Stomach smooth muscle (tissue), 2 donors: ENCODE results near the gene ABLIM1.

Source experiments
- H3K27ac ChIP-seq: one replicate; pipeline ENCODE4 v1.7.0; 2013; ENCODE audit warnings: mild to moderate bottlenecking, low read length, inconsistent platforms
- H3K27me3 ChIP-seq, 2 donors: one replicate each; pipeline ENCODE4 v1.7.0; 2013; ENCODE audit warnings: low read length in 2 of 2; ENCODE audit not compliant: insufficient read depth in 2 of 2, control insufficient read depth in 1 of 2
- H3K36me3 ChIP-seq, 2 donors: one replicate each; pipeline ENCODE4 v1.7.0; 2013; ENCODE audit warnings: low read length in 2 of 2; ENCODE audit not compliant: control insufficient read depth in 2 of 2, insufficient read depth in 2 of 2
- H3K4me1 ChIP-seq: one replicate; pipeline ENCODE4 v1.7.0; 2013; ENCODE audit warnings: low read length; ENCODE audit not compliant: control insufficient read depth, insufficient read depth
- H3K4me3 ChIP-seq, 2 donors: one replicate each; pipeline ENCODE4 v1.7.0; 2013; ENCODE audit warnings: low read length in 2 of 2
- H3K9ac ChIP-seq, 2 donors: one replicate each; pipeline ENCODE4 v1.7.0; 2013; ENCODE audit warnings: low read length in 2 of 2, mild to moderate bottlenecking in 1 of 2
- H3K9me3 ChIP-seq, 2 donors: one replicate each; pipeline ENCODE4 v1.7.0; 2013; ENCODE audit warnings: low read length in 2 of 2; ENCODE audit not compliant: control insufficient read depth in 2 of 2
- donor health status: healthy.
- donor health status: Pancreatic carcinoma.

Gene ABLIM1

GRCh38 chr10:114406455-114406854, 251.6 kb downstream of the ABLIM1 start:
- Histone ChIP-seq H3K27ac (no peak overlapping the region), H3K4me3 (no peak overlapping the region), H3K9ac (no peak overlapping the region), H3K9me3 (no peaks in the 10 kb centered on the region), H3K27me3 (no peaks in the 10 kb centered on the region), H3K36me3 (no peaks in the 10 kb centered on the region), H3K4me1 (peaks cover 31% of the 10 kb centered on the region)

DNA sequence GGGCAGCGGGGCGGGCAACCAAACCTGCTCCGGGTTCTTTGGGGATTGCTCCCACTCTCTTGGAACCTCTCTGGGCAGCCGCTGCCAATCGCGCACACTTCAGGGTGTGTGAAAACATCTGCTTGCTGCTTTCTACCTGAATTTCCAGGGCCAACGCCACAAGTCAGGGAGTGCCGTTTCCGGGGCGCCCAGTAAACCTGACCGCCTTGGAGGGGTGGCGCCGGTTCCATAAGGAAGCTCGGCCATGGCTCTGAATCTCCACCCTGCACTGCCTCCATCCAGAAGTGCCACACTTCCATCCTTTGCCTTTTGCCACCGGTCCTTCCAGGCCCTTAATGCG, 253.1 kb downstream of the ABLIM1 start:
- H3K4me1 ChIP-seq, result peaks cover 44% of the 10 kb centered on the region
- H3K27me3 ChIP-seq, result no peaks in the 10 kb centered on the region
- H3K9ac ChIP-seq, result peak overlapping the region in 1 of 2 donors; percentile 60
- no peak overlapping the region for H3K27ac ChIP-seq
- no peaks in the 10 kb centered on the region for H3K9me3 ChIP-seq
- H3K4me3 ChIP-seq, result peak overlapping the region; percentile 83 to 91
- H3K36me3 ChIP-seq, result no peaks in the 10 kb centered on the region

- Histone ChIP-seq H3K27ac (peak within 1 kb of the TSS; percentile 69), H3K27me3 (no peaks in the 10 kb centered on the region), H3K36me3 (no peaks in the 10 kb centered on the region), H3K9ac (peak within 1 kb of the TSS; percentile 68 to 76), H3K4me3 (peak within 1 kb of the TSS; percentile 83 to 91), H3K4me1 (peaks cover 50% of the 10 kb centered on the region), H3K9me3 (no peaks in the 10 kb centered on the region)
Observed at GRCh38 chr10:114404171-114405010, 253.7 kb downstream of the ABLIM1 start, which contains the start of gene AFAP1L2. Gene AFAP1L2 (minus strand): TSS chr10:114404502. CDS start chr10:114404455, 47 bp downstream.

- Histone ChIP-seq H3K27ac (peak overlapping the region; percentile 69), H3K4me1 (peaks cover 58% of the 10 kb centered on the region), H3K36me3 (no peaks in the 10 kb centered on the region), H3K4me3 (peak overlapping the region; percentile 83 to 91), H3K9ac (peak overlapping the region; percentile 68 to 76), H3K27me3 (no peaks in the 10 kb centered on the region), H3K9me3 (no peaks in the 10 kb centered on the region)
Observed at GRCh38 chr10:114403541-114404161, 254.4 kb downstream of the ABLIM1 start.

DNA sequence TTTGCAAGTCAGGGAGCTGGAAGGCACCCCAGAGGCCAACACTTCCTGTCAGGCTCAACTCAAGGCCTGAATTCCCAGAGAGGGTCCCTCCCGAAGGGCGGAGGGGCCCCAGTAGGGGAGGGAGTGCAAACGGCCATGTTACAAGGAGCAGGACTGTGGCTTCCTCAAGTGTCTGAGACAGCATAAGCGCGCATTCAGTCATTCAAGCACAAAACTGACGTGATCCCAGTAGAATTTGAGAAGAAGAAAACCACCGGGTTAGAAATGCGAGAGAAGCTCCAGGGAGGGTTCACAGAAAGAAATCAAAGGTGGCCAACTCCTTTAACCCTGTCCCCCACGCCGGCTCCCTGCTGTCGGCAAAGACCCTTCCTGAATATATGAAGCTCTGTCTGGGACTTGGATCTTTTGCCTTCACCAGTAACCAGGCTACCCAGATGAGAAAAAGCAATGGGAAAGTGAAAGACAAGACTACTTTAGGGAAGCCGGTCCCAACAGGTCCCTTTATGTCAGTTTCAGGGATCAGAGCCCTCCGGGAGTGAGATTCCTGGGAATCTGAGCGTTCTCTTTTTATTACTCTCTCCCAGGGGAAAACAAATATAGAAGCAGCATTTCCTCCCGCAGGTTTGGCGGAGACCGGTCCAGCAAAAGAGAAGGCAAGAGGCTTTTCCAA, 255.1 kb downstream of the ABLIM1 start:
- Histone ChIP-seq H3K27me3 (no peaks in the 10 kb centered on the region), H3K9ac (peak overlapping the region; percentile 68 to 76), H3K4me1 (peaks cover 64% of the 10 kb centered on the region), H3K36me3 (no peaks in the 10 kb centered on the region), H3K4me3 (peak overlapping the region; percentile 83 to 91), H3K27ac (peak overlapping the region; percentile 69), H3K9me3 (no peaks in the 10 kb centered on the region)

DNA sequence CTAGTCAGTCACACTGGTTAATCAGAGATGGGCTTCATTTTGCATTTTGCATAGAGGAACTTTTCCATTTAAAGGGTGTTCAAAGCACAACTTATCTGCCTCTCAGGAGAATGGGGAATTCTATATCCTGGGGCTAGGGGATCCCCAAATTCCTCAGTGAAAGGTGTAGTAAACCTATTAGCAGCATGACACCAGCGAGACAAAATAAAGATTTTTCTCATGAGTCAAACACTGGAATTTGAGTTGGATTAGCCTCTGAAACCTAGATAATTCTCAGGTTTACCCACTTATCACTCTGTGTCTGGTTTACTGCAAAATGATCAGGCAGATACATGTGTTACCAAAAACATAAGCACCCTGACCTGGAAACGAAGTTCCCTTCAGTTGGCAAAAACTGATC, 255.8 kb downstream of the ABLIM1 start:
- H3K27me3 ChIP-seq, result no peaks in the 10 kb centered on the region
- H3K9ac ChIP-seq, result no peak overlapping the region
- no peaks in the 10 kb centered on the region for H3K9me3 ChIP-seq
- H3K4me3 ChIP-seq, result peak overlapping the region in 1 of 2 donors; percentile 83
- H3K36me3 ChIP-seq, result no peaks in the 10 kb centered on the region
- H3K4me1 ChIP-seq, result peaks cover 70% of the 10 kb centered on the region
- peak overlapping the region; percentile 69 for H3K27ac ChIP-seq

DNA sequence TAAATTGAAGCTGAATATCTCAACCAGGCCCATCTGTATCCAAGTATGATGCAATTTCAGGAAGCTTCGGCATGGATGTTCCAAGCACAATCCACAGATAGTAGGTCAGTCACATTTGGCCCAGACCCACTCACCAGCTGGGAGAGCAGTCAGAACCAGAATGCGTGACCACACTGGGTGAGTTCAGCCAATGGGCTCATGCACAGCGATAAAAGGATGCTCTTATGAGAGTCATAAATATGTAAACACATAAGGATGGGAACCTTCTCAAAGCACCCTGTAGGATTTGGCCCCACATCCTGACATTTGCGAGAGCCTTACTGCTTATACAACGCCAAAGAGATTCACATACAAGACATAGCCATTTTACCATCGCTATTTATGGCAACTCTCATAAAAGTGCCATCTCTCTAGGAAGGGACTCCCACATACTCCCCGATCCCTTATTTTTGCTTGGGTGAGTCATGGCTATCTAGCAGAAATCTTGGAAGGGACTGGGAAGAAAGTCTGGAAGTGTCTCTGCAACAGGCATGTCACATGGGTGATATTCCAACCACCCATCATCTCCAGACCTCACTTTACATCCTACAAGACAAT, 256.8 kb downstream of the ABLIM1 start:
- H3K36me3 ChIP-seq, result no peaks in the 10 kb centered on the region
- no peaks in the 10 kb centered on the region for H3K27me3 ChIP-seq
- peak overlapping the region in 1 of 2 donors; percentile 49 for H3K4me3 ChIP-seq
- peak overlapping the region; percentile 18 for H3K27ac ChIP-seq
- H3K9me3 ChIP-seq, result no peaks in the 10 kb centered on the region
- no peak overlapping the region for H3K9ac ChIP-seq
- peaks cover 77% of the 10 kb centered on the region for H3K4me1 ChIP-seq

DNA sequence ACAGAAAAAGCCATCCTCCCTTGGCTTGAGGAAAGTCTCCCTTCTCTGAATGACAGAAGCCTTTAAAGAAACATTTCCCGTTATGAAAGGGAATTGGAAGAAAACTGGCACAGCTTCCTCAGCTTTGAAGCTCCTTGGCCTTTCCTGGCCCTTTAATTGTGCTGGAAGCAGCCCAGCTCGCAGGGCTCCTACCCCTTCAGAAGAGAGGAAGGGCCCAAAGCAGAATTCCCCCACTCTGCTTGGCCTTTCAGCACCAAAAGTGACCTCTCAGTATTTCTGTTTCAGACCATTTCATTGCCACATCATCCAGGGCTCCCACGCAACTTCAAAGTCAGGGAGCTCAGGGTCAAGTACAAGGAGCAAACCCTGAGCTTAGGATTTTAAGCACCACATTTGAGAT, 258.0 kb downstream of the ABLIM1 start:
- Histone ChIP-seq H3K27me3 (no peaks in the 10 kb centered on the region), H3K36me3 (no peaks in the 10 kb centered on the region), H3K4me1 (peaks cover 77% of the 10 kb centered on the region), H3K27ac (peak overlapping the region; percentile 41), H3K9me3 (no peaks in the 10 kb centered on the region), H3K4me3 (peak overlapping the region in 1 of 2 donors; percentile 22), H3K9ac (peak overlapping the region in 1 of 2 donors; percentile 5)

GRCh38 chr10:114399576-114399975, 258.5 kb downstream of the ABLIM1 start:
- no peaks in the 10 kb centered on the region for H3K36me3 ChIP-seq
- peaks cover 75% of the 10 kb centered on the region for H3K4me1 ChIP-seq
- peak overlapping the region in 1 of 2 donors; percentile 22 for H3K4me3 ChIP-seq
- H3K9me3 ChIP-seq, result no peaks in the 10 kb centered on the region
- H3K9ac ChIP-seq, result no peak overlapping the region
- H3K27me3 ChIP-seq, result no peaks in the 10 kb centered on the region
- peak overlapping the region; percentile 71 for H3K27ac ChIP-seq

- H3K9me3 ChIP-seq, result no peaks in the 10 kb centered on the region
- peak overlapping the region; percentile 71 for H3K27ac ChIP-seq
- peaks cover 74% of the 10 kb centered on the region for H3K4me1 ChIP-seq
- H3K27me3 ChIP-seq, result no peaks in the 10 kb centered on the region
- no peak overlapping the region for H3K9ac ChIP-seq
- peak overlapping the region in 1 of 2 donors; percentile 65 for H3K4me3 ChIP-seq
- no peaks in the 10 kb centered on the region for H3K36me3 ChIP-seq
Observed at GRCh38 chr10:114398587-114399331, 259.3 kb downstream of the ABLIM1 start.
